GOT3 (cell line): ENCODE measurements around the gene ZC3H14.

Source experiments
- DNase-seq: peaks from one replicate; lab custom pipeline; 2025; ENCODE audit warnings: mixed read lengths; lab: John Stamatoyannopoulos, UW

The ZC3H14 gene

GRCh38 chr14:88607829-88608228 is 45.0 kb downstream of the ZC3H14 start:
- DNase-seq, result no peak

GRCh38 chr14:88611878-88612277 is 49.0 kb downstream of the ZC3H14 start:
- no peak for DNase-seq

- DNase-seq, result no peak
These were observed 50.1 kb downstream of the ZC3H14 start for GRCh38 chr14:88612981-88613380.

- no peak for DNase-seq
These were observed 50.7 kb downstream of the ZC3H14 start for GRCh38 chr14:88613552-88614010.

- no peak for DNase-seq
These were observed 51.5 kb downstream of the ZC3H14 start for GRCh38 chr14:88614218-88614907.

GRCh38 chr14:88616697-88617096 is 53.9 kb downstream of the ZC3H14 start:
- no peak for DNase-seq

- DNase-seq, result no peak
These were observed 54.6 kb downstream of the ZC3H14 start for GRCh38 chr14:88617479-88617878.

- DNase-seq, result no peak
These were observed 55.6 kb downstream of the ZC3H14 start for GRCh38 chr14:88618476-88618875.

- no peak for DNase-seq
These were observed 58.3 kb downstream of the ZC3H14 start for GRCh38 chr14:88621100-88621499.

GRCh38 chr14:88625671-88626070 is 62.8 kb downstream of the ZC3H14 start:
- DNase-seq, result no peak

- DNase-seq, result no peak
These were observed 65.2 kb downstream of the ZC3H14 start for GRCh38 chr14:88628033-88628432.

GRCh38 chr14:88628462-88628861 is 65.6 kb downstream of the ZC3H14 start:
- no peak for DNase-seq

- DNase-seq, result no peak
These were observed 67.7 kb downstream of the ZC3H14 start for GRCh38 chr14:88630565-88630964.

- no peak for DNase-seq
These were observed 68.3 kb downstream of the ZC3H14 start for GRCh38 chr14:88631091-88631490.

GRCh38 chr14:88632512-88632911 is 69.7 kb downstream of the ZC3H14 start:
- no peak for DNase-seq

- DNase-seq, result no peak
These were observed 76.4 kb downstream of the ZC3H14 start for GRCh38 chr14:88639221-88639620.

GRCh38 chr14:88660056-88660455 is 97.2 kb downstream of the ZC3H14 start:
- DNase-seq, result no peak

- peak; percentile 1 for DNase-seq
These were observed 104.9 kb downstream of the ZC3H14 start for GRCh38 chr14:88667555-88668273.

GRCh38 chr14:88668448-88669116 is 105.7 kb downstream of the ZC3H14 start:
- no peak for DNase-seq

- no peak for DNase-seq
These were observed 106.5 kb downstream of the ZC3H14 start for GRCh38 chr14:88669346-88669745.
